Smooth muscle cell (in vitro differentiated cells): ENCODE data around the gene COLEC12. TPM values are rescaled to one million over a fixed set of nuclear protein-coding genes. Genes with fewer than 3 reads are reported as not detected.

Source experiments
- DNase-seq: peaks from one replicate; lab custom pipeline; 2025; ENCODE audit not compliant: unreplicated experiment; lab: John Stamatoyannopoulos, UW
- H2AFZ ChIP-seq: fragments of 200-600 bp; sonication (generic); 2 replicates; pipeline ENCODE4 v1.6.0; 2016; ENCODE audit warnings: antibody characterized with exemption, low read depth, mild to moderate bottlenecking
- H3F3A ChIP-seq: fragments of 200-600 bp; sonication (generic); 2 replicates; pipeline ENCODE4 v1.6.0; 2017; ENCODE audit warnings: antibody characterized with exemption, low read depth
- H3K27ac ChIP-seq: fragments of 200-600 bp; sonication (generic); 2 replicates; pipeline ENCODE4 v1.5.1; 2016; ENCODE audit warnings: low read depth, mild to moderate bottlenecking
- H3K27me3 ChIP-seq: fragments of 200-600 bp; sonication (generic); 2 replicates; pipeline ENCODE4 v1.6.1; 2016; ENCODE audit warnings: low read depth, mild to moderate bottlenecking
- H3K36me3 ChIP-seq: fragments of 200-600 bp; sonication (generic); 2 replicates; pipeline ENCODE4 v1.5.1; 2016; ENCODE audit warnings: low read depth
- H3K4me1 ChIP-seq: fragments of 200-600 bp; sonication (generic); 2 replicates; pipeline ENCODE4 v1.5.1; 2016; ENCODE audit warnings: low read depth
- H3K4me2 ChIP-seq: fragments of 200-600 bp; sonication (generic); 2 replicates; pipeline ENCODE4 v1.6.0; 2016; ENCODE audit warnings: mild to moderate bottlenecking
- H3K4me3 ChIP-seq: fragments of 200-600 bp; sonication (generic); 2 replicates; pipeline ENCODE4 v1.5.1; 2016; ENCODE audit warnings: mild to moderate bottlenecking
- H3K79me2 ChIP-seq: fragments of 200-600 bp; sonication (generic); 2 replicates; pipeline ENCODE4 v1.6.0; 2016; ENCODE audit warnings: low read depth, mild to moderate bottlenecking
- H3K9ac ChIP-seq: fragments of 200-600 bp; sonication (generic); 2 replicates; pipeline ENCODE4 v1.6.0; 2016; ENCODE audit warnings: low read depth
- H3K9me3 ChIP-seq: fragments of 200-600 bp; sonication (generic); replicated peaks from 2 replicates; pipeline ENCODE4 v1.5.1; 2016; ENCODE audit warnings: low read depth
- H4K20me1 ChIP-seq: fragments of 200-600 bp; sonication (generic); 2 replicates; pipeline ENCODE4 v1.6.0; 2016; ENCODE audit warnings: low read depth
- WGBS: methylation state at CpG from one replicate; pipeline ENCODE4 v1.1.7; 2016; ENCODE audit warnings: low lambda C conversion rate; 5-methylcytosine and 5-hydroxymethylcytosine counted together
- polyA plus RNA-seq: library from polyadenylated mRNA; unstranded; fragments of >200 nt; fragmentation: Nextera tagmentation; extraction: Ambion mirVana; gene quantifications from 2 replicates; pipeline ENCODE4 v1.2.1, GENCODE V29; 2016
- total RNA-seq: library from RNA; depleted of rRNA; stranded (reverse); fragments of >200 nt; gene quantifications from 2 replicates; pipeline ENCODE4 v1.2.3, GENCODE V29; 2014
- TF ChIP-seq, protein P1 (sequence below): fragments of 200-600 bp; sonication (generic); IDR thresholded peaks from 2 replicates; pipeline ENCODE4 v1.5.1; 2017; ENCODE audit warnings: borderline replicate concordance, mild to moderate bottlenecking, antibody characterized with exemption; ENCODE audit not compliant: insufficient read depth, poor library complexity, severe bottlenecking

COLEC12 gene
- total and polyA plus RNA-seq, 2 experiments from 2014 or later = 10.8 to 13.7 TPM

- no peak overlapping the region for H3K4me2 ChIP-seq
- no peaks in the 10 kb centered on the region for H4K20me1 ChIP-seq
- no peaks in the 10 kb centered on the region for H3K79me2 ChIP-seq
- no peaks in the 10 kb centered on the region for H3F3A ChIP-seq
- H2AFZ ChIP-seq = no peak overlapping the region
- 65% methylated on average over 6 of the region's 6 CpGs for WGBS
- no peaks in the 10 kb centered on the region for H3K27me3 ChIP-seq
- TF ChIP-seq, protein P1, sequence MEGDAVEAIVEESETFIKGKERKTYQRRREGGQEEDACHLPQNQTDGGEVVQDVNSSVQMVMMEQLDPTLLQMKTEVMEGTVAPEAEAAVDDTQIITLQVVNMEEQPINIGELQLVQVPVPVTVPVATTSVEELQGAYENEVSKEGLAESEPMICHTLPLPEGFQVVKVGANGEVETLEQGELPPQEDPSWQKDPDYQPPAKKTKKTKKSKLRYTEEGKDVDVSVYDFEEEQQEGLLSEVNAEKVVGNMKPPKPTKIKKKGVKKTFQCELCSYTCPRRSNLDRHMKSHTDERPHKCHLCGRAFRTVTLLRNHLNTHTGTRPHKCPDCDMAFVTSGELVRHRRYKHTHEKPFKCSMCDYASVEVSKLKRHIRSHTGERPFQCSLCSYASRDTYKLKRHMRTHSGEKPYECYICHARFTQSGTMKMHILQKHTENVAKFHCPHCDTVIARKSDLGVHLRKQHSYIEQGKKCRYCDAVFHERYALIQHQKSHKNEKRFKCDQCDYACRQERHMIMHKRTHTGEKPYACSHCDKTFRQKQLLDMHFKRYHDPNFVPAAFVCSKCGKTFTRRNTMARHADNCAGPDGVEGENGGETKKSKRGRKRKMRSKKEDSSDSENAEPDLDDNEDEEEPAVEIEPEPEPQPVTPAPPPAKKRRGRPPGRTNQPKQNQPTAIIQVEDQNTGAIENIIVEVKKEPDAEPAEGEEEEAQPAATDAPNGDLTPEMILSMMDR = no peak
- H3K9me3 ChIP-seq = no peaks in the 10 kb centered on the region
- no peaks in the 10 kb centered on the region for H3K36me3 ChIP-seq
- peaks cover 6% of the 10 kb centered on the region for H3K4me1 ChIP-seq
- H3K27ac ChIP-seq = no peak overlapping the region
- no peak overlapping the region for H3K4me3 ChIP-seq
- no peak for DNase-seq
- H3K9ac ChIP-seq = no peak overlapping the region
Measured at GRCh38 chr18:386994-387393, 113.5 kb downstream of the COLEC12 start.

DNA sequence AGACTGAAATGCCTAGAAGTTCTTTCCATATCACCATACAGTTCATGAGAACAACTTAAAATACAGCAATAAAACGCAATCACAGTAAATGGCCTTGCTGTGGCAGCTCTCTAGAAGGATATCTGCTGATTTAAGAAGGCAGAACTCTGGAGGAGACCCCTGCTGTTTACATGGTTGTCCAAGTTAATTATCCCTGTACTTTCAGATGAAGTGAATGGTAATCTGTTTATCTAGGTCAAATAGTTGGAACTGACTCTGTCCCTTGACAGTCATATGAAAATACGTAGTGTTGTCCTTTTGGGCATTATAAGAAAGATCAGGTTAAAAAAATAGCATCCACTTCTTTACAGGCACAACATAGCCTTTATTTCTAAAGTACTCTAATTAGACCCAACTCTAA is 115.6 kb downstream of the COLEC12 start:
- no peak overlapping the region for H3K27ac ChIP-seq
- TF ChIP-seq, protein P1 = no peak
- H3F3A ChIP-seq = no peaks in the 10 kb centered on the region
- peaks cover 4% of the 10 kb centered on the region for H3K4me1 ChIP-seq
- H3K4me2 ChIP-seq = no peak overlapping the region
- no peak overlapping the region for H2AFZ ChIP-seq
- H3K27me3 ChIP-seq = no peaks in the 10 kb centered on the region
- 64% methylated on average over 2 of the region's 2 CpGs for WGBS
- peaks cover 5% of the 10 kb centered on the region for H3K79me2 ChIP-seq
- H3K36me3 ChIP-seq = no peaks in the 10 kb centered on the region
- no peak overlapping the region for H3K4me3 ChIP-seq
- no peaks in the 10 kb centered on the region for H4K20me1 ChIP-seq
- no peak for DNase-seq
- no peaks in the 10 kb centered on the region for H3K9me3 ChIP-seq
- H3K9ac ChIP-seq = no peak overlapping the region

- Histone ChIP-seq H3K27me3 (no peaks in the 10 kb centered on the region), H3K4me2 (no peak overlapping the region), H3K27ac (no peak overlapping the region), H3K79me2 (peaks cover 5% of the 10 kb centered on the region), H3K4me1 (peaks cover under 1% of the 10 kb centered on the region), H3K9me3 (no peaks in the 10 kb centered on the region), H3K4me3 (no peak overlapping the region), H3K36me3 (no peaks in the 10 kb centered on the region), H4K20me1 (no peaks in the 10 kb centered on the region), H2AFZ (no peak overlapping the region), H3F3A (no peaks in the 10 kb centered on the region), H3K9ac (no peak overlapping the region)
- WGBS = 88% methylated on average over 3 of the region's 3 CpGs
- DNase-seq = no peak
- TF ChIP-seq, protein P1 = no peak
Measured at GRCh38 chr18:383135-383534, 117.4 kb downstream of the COLEC12 start.

- peaks cover 5% of the 10 kb centered on the region for H3K79me2 ChIP-seq
- no peak for DNase-seq
- WGBS = 80% methylated on average over 3 of the region's 3 CpGs
Measured at GRCh38 chr18:382423-382984, 118.0 kb downstream of the COLEC12 start.

More at GRCh38 chr18:382423-382984, 118.0 kb downstream of the COLEC12 start:
- Histone ChIP-seq H3K4me1 (peaks cover 3% of the 10 kb centered on the region), H3F3A (no peaks in the 10 kb centered on the region), H3K9me3 (no peaks in the 10 kb centered on the region), H3K9ac (no peak overlapping the region), H3K27me3 (no peaks in the 10 kb centered on the region), H2AFZ (no peak overlapping the region), H4K20me1 (no peaks in the 10 kb centered on the region), H3K4me2 (no peak overlapping the region), H3K36me3 (no peaks in the 10 kb centered on the region), H3K27ac (no peak overlapping the region), H3K4me3 (no peak overlapping the region)
- TF ChIP-seq, protein P1 = no peak
